ENCODE results near the gene MTRF1L.
"Not testable (repeated sequence)": the region's sequence is repeated elsewhere in the genome, so short reads cannot be mapped to it uniquely, and the experiment has no call there.

Gene MTRF1L

GRCh38 chr6:152973916-152974315 is 28.6 kb downstream of the MTRF1L start:
- no peak for DNase-seq (ENCODE audit: low read depth in 2 of 2)

- no peak for DNase-seq (ENCODE audit: low read depth in 2 of 2)
Measured at GRCh38 chr6:152969688-152970418, 32.7 kb downstream of the MTRF1L start.

- not testable (repeated sequence) for DNase-seq (ENCODE audit: low read depth in 2 of 2)
Measured at GRCh38 chr6:152966168-152966894, 36.2 kb downstream of the MTRF1L start.

GRCh38 chr6:152959333-152959732 is 43.2 kb downstream of the MTRF1L start:
- DNase-seq (ENCODE audit: low read depth in 2 of 2), result no peak

- no peak for DNase-seq (ENCODE audit: low read depth in 2 of 2)
Measured at GRCh38 chr6:152957796-152958195, 44.7 kb downstream of the MTRF1L start.

- DNase-seq (ENCODE audit: low read depth in 2 of 2), result no peak
Measured at GRCh38 chr6:152954443-152954842, 48.1 kb downstream of the MTRF1L start.

- no peak for DNase-seq (ENCODE audit: low read depth in 2 of 2)
Measured at GRCh38 chr6:152952866-152953509, 49.5 kb downstream of the MTRF1L start.

GRCh38 chr6:152952045-152952444 is 50.5 kb downstream of the MTRF1L start:
- DNase-seq (ENCODE audit: low read depth in 2 of 2), result no peak

- no peak for DNase-seq (ENCODE audit: low read depth in 2 of 2)
Measured at GRCh38 chr6:152950240-152950639, 52.3 kb downstream of the MTRF1L start.

GRCh38 chr6:152948150-152948768 is 54.2 kb downstream of the MTRF1L start:
- DNase-seq (ENCODE audit: low read depth in 2 of 2), result no peak

GRCh38 chr6:152946995-152947394 is 55.5 kb downstream of the MTRF1L start:
- no peak for DNase-seq (ENCODE audit: low read depth in 2 of 2)

- DNase-seq (ENCODE audit: low read depth in 2 of 2), result no peak
Measured at GRCh38 chr6:152946484-152946883, 56.0 kb downstream of the MTRF1L start.

- DNase-seq (ENCODE audit: low read depth in 2 of 2), result no peak
Measured at GRCh38 chr6:152943260-152943897, 59.1 kb downstream of the MTRF1L start.

GRCh38 chr6:152942319-152942869 is 60.1 kb downstream of the MTRF1L start:
- no peak for DNase-seq (ENCODE audit: low read depth in 2 of 2)

- DNase-seq (ENCODE audit: low read depth in 2 of 2), result no peak
Measured at GRCh38 chr6:152941746-152942145, 60.8 kb downstream of the MTRF1L start.

All from stimulated activated CD8-positive, alpha-beta memory T cell treated with anti-CD3 and anti-CD28 coated beads, Interleukin-2, amount 100 ng/mL, for 1 hour (primary cell).